Fibroblast of skin of scalp (primary cell): ENCODE data around the gene BBC3.

Experiments
- DNase-seq: peaks from one replicate; pipeline ENCODE4 v3.0.0-alpha.2; 2013

The BBC3 gene

DNA sequence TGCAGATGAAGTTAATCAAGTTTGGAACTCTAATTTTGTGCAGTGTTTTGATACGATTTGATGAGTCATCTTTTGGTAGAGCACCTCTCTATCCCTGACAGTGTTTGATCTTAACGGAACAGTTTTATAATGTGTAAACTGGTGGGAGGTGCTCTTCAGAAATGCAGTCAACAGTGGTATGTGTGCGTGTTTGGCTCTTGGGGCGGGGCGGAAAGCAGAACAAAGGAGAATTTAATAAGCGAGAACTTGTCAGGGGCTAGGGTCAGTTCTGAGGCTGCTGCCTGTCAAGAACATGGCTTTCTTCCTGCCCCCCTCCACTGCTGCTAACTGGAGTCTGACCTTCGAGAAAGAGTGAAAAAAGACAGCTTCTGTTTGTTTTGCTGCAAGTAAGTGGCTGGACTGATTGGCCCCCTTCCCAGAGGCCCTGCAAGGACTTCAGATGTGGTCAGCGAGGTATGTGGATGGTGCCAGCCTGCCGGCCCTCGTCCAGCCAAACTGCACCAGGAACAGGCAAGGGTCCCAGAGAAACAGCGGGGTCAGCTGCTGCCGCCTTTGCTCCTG, 40.8 kb downstream of the BBC3 start:
- DNase-seq = peak; percentile 57

DNA sequence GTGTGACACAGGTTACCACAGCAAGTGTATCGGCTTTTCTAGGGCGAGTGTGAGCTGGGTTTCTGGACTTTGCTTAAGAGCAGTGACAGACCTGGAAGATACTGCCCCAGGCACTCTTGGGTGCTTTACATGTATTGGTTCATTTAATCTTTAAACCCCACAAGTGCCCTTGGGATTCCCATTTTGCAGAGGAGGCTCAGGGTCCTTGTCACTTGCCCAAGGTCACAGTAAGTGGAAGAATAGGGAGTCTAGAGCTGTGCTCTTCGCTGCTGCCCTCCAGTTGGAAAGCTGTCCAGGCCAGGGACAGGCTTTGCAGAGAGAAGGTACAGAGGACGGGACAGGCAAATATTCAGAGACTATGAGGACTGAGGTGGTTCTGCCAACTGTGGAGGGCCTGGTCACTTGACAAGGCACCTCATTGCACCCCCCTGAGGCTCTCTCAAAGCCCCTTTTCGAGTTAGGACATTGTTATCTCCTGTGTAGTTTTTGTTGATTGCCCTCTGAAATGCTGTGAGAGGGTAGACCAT, 42.4 kb downstream of the BBC3 start:
- DNase-seq = no peak

DNA sequence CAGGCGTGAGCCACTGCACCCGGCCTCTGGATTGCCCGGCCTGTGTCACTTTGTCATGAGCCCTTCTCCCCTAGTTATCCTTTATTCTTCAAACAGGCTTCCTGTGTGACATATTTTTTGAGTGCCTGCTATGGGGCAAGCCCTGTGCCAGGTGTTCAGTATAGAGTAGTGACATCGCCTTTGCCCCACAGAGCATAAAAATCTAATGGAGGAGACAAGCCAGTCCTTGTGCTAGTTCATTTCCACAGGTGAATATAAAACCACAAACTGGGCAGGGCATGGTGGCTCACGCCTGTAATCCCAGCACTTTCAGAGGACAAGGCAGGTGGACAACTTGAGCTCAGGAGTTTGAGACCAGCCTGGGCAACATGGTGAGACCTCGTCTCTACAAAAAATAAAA, 43.2 kb downstream of the BBC3 start:
- no peak for DNase-seq

- no peak for DNase-seq
Measured at GRCh38 chr19:47187335-47187655, 43.7 kb downstream of the BBC3 start.

DNA sequence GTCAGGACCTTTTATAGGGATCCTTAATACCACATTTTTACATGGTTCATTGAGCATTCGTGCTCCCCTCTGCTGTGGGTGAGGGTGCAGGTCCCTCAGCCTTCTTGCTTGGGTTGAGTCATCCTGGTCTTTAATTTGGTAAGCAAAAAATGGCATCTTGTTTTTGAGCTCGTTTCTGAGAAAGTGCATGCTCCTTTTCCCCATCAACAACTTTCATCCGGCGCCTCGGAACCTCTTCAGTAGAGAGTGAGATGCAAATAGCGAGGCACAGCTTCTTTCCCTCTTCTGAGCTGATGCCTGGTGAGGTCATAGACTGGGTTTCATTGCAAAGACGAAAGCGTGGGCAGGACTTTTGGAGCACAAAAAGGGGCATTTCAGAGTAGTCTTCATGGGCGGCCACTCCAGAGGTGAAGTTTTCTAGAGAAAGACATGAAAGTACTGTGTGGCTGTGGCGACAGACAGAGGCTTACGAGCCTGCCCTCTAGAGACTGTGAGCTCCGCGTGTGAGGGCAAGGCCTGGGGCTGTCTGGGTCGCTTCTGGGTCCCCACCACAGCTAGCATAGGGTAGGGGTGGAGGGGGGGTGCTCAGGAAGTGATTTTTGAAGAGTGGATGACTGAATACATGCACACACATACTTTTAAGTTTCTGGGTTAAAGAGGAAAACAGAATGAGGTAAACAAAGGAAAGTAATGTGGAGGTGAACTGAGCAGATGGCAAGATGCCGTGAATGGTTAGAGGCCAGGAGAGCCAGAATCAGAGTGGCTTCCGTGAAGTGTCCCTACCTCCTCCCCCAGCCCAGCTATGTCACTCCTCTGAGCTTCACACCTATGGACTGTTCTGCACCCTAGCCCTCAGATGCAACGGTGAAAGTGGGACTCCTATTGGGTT, 44.3 kb downstream of the BBC3 start:
- no peak for DNase-seq

GRCh38 chr19:47183601-47184000, 47.4 kb downstream of the BBC3 start:
- no peak for DNase-seq

DNA sequence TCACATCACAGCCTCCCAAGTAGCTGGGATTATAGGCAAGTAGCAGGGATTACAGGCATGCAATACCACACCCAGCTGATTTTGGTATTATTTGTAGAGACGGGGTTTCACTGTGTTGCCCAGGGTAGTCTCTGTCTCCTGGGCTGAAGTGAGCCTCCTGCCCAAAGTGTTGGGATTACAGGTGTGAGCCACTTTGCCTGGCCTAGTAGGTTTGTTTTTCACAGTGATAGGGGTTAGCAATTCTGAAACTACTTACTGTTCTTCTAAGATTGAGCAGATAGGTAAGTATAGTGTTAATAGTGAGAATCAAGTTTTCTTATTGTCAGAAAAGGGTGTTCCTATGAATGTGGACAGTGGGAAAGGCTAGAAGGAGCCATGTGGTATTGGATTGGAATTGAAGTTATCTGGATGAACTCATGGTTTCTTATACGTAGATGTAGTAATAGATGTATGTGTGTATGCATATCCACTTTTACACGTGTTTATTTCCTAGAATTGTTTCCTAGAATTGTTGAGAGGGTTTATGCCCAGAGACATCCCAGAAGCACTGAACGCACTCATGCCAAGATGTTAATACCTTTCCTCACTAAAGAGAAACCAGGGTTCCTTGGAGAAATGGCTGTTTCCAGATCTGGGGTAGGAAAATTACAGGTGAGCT, 51.2 kb downstream of the BBC3 start:
- no peak for DNase-seq

- peak; percentile 67 for DNase-seq
Measured at GRCh38 chr19:47176627-47177090, 54.3 kb downstream of the BBC3 start.

GRCh38 chr19:47176071-47176626, 54.9 kb downstream of the BBC3 start:
- peak; percentile 69 for DNase-seq

DNA sequence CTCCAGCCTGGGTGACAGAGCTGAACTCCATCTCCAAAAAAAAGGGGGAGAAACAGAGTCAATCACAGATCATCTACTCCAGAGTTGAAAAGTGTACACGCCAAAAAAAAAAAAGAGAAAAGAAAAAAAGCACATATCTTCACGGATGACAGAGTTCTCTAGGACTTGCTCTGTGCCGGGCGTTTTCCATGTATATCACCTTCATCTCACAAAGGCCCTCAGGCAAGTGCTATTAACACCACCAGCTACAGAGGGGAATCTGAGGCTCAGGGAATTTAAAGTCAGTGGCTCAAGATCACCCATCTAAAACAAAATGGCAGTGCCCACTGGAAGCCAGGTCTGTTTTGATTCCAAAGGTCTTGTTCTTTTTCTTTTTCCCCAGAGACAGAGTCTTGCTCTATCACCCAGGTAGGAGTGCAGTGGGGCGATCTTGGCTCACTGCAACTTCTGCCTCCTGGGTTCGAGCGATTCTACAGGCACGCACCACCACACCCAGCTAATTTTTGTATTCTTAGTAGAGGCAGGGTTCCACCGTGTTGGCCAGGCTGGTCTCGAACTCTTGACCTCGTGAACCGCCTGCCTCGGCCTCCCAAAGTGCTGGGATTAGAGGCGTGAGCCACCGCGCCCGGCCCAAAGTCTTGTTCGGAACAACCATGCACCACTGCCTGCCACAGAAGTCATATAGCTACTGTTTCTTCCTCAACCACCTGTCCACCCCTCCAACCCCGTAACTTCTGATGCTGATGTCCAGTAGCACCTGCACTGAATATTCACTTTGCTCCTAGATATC, 58.1 kb downstream of the BBC3 start:
- DNase-seq = no peak
